Smooth muscle cell (in vitro differentiated cells): Measurements from ENCODE around the gene XRCC3. TPM values are rescaled to one million over a fixed set of nuclear protein-coding genes. Genes with fewer than 3 reads are reported as not detected.
A peak's percentile ranks its signal among the peaks of the same experiment; 100 is the strongest.

Source experiments
- DNase-seq: peaks from one replicate; lab custom pipeline; 2025; ENCODE audit not compliant: unreplicated experiment; lab: John Stamatoyannopoulos, UW
- H2AFZ ChIP-seq: fragments of 200-600 bp; sonication (generic); 2 replicates; pipeline ENCODE4 v1.6.0; 2016; ENCODE audit warnings: antibody characterized with exemption, low read depth, mild to moderate bottlenecking
- H3F3A ChIP-seq: fragments of 200-600 bp; sonication (generic); 2 replicates; pipeline ENCODE4 v1.6.0; 2017; ENCODE audit warnings: antibody characterized with exemption, low read depth
- H3K27ac ChIP-seq: fragments of 200-600 bp; sonication (generic); 2 replicates; pipeline ENCODE4 v1.5.1; 2016; ENCODE audit warnings: low read depth, mild to moderate bottlenecking
- H3K27me3 ChIP-seq: fragments of 200-600 bp; sonication (generic); 2 replicates; pipeline ENCODE4 v1.6.1; 2016; ENCODE audit warnings: low read depth, mild to moderate bottlenecking
- H3K36me3 ChIP-seq: fragments of 200-600 bp; sonication (generic); 2 replicates; pipeline ENCODE4 v1.5.1; 2016; ENCODE audit warnings: low read depth
- H3K4me1 ChIP-seq: fragments of 200-600 bp; sonication (generic); 2 replicates; pipeline ENCODE4 v1.5.1; 2016; ENCODE audit warnings: low read depth
- H3K4me2 ChIP-seq: fragments of 200-600 bp; sonication (generic); 2 replicates; pipeline ENCODE4 v1.6.0; 2016; ENCODE audit warnings: mild to moderate bottlenecking
- H3K4me3 ChIP-seq: fragments of 200-600 bp; sonication (generic); 2 replicates; pipeline ENCODE4 v1.5.1; 2016; ENCODE audit warnings: mild to moderate bottlenecking
- H3K79me2 ChIP-seq: fragments of 200-600 bp; sonication (generic); 2 replicates; pipeline ENCODE4 v1.6.0; 2016; ENCODE audit warnings: low read depth, mild to moderate bottlenecking
- H3K9ac ChIP-seq: fragments of 200-600 bp; sonication (generic); 2 replicates; pipeline ENCODE4 v1.6.0; 2016; ENCODE audit warnings: low read depth
- H3K9me3 ChIP-seq: fragments of 200-600 bp; sonication (generic); replicated peaks from 2 replicates; pipeline ENCODE4 v1.5.1; 2016; ENCODE audit warnings: low read depth
- H4K20me1 ChIP-seq: fragments of 200-600 bp; sonication (generic); 2 replicates; pipeline ENCODE4 v1.6.0; 2016; ENCODE audit warnings: low read depth
- WGBS: methylation state at CpG from one replicate; pipeline ENCODE4 v1.1.7; 2016; ENCODE audit warnings: low lambda C conversion rate; 5-methylcytosine and 5-hydroxymethylcytosine counted together
- polyA plus RNA-seq: library from polyadenylated mRNA; unstranded; fragments of >200 nt; fragmentation: Nextera tagmentation; extraction: Ambion mirVana; gene quantifications from 2 replicates; pipeline ENCODE4 v1.2.1, GENCODE V29; 2016
- total RNA-seq: library from RNA; depleted of rRNA; stranded (reverse); fragments of >200 nt; gene quantifications from 2 replicates; pipeline ENCODE4 v1.2.3, GENCODE V29; 2014
- TF ChIP-seq, protein P1 (sequence below): fragments of 200-600 bp; sonication (generic); IDR thresholded peaks from 2 replicates; pipeline ENCODE4 v1.5.1; 2017; ENCODE audit warnings: borderline replicate concordance, mild to moderate bottlenecking, antibody characterized with exemption; ENCODE audit not compliant: insufficient read depth, poor library complexity, severe bottlenecking

Gene XRCC3
- total and polyA plus RNA-seq, 2 experiments from 2014 or later: 8.3 to 10.5 TPM

DNA sequence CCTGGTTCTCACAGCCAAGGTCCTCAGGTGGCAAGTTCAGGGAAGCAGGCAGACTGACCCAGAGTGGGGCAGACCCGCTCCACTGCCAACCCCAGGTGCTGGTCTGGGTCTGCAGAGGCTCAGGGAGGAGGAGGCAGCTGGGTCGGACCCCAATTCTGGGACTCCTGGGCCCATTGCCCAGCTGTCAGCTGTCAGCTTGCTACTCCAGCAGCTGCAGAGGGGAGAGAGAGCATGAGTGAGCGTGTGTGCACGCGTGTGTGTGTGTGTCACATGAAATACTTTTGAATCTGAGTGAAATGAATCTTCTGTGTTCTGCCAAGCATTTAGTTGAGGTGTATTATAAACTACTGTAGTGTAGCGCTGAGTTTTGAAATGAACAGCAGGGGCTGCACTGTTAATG, 30.8 kb downstream of the XRCC3 start:
- Histone ChIP-seq H3K36me3 (peaks cover 23% of the 10 kb centered on the region), H3K27ac (no peak overlapping the region), H3F3A (peaks cover 3% of the 10 kb centered on the region), H3K4me2 (no peak overlapping the region), H3K9ac (no peak overlapping the region), H3K9me3 (no peaks in the 10 kb centered on the region), H3K4me3 (no peak overlapping the region), H2AFZ (no peak overlapping the region), H3K4me1 (no peaks in the 10 kb centered on the region), H3K79me2 (peaks cover 31% of the 10 kb centered on the region), H3K27me3 (no peaks in the 10 kb centered on the region), H4K20me1 (peaks cover 98% of the 10 kb centered on the region)
- TF ChIP-seq, protein P1, sequence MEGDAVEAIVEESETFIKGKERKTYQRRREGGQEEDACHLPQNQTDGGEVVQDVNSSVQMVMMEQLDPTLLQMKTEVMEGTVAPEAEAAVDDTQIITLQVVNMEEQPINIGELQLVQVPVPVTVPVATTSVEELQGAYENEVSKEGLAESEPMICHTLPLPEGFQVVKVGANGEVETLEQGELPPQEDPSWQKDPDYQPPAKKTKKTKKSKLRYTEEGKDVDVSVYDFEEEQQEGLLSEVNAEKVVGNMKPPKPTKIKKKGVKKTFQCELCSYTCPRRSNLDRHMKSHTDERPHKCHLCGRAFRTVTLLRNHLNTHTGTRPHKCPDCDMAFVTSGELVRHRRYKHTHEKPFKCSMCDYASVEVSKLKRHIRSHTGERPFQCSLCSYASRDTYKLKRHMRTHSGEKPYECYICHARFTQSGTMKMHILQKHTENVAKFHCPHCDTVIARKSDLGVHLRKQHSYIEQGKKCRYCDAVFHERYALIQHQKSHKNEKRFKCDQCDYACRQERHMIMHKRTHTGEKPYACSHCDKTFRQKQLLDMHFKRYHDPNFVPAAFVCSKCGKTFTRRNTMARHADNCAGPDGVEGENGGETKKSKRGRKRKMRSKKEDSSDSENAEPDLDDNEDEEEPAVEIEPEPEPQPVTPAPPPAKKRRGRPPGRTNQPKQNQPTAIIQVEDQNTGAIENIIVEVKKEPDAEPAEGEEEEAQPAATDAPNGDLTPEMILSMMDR: no peak
- no peak for DNase-seq
- WGBS: 98% methylated on average over 6 of the region's 6 CpGs

DNA sequence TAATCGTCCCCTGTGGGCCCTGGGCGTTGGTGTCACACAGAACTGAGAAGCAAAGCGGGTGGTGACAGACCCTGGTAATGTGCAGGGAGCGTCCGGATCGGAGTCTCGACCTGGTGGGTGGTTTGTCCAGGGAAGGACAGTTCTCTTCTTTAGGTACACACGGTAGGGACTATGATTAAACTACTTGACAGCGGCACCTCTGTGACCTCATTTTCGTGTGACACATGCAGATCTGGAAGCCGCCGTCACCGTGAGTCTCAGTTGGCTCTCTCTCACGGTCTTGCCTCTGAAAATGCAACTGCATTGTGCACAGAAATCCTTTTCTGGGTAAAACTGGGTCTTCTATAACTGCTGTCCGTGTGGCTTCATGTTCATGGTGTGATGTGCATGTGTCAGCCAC, 32.1 kb downstream of the XRCC3 start:
- no peaks in the 10 kb centered on the region for H3K27me3 ChIP-seq
- H3K27ac ChIP-seq: no peak overlapping the region
- peaks cover 98% of the 10 kb centered on the region for H4K20me1 ChIP-seq
- WGBS: 92% methylated on average over 15 of the region's 15 CpGs
- H3K4me3 ChIP-seq: no peak overlapping the region
- TF ChIP-seq, protein P1: no peak
- H2AFZ ChIP-seq: no peak overlapping the region
- peaks cover 25% of the 10 kb centered on the region for H3K36me3 ChIP-seq
- no peak overlapping the region for H3K9ac ChIP-seq
- peaks cover 31% of the 10 kb centered on the region for H3K79me2 ChIP-seq
- no peaks in the 10 kb centered on the region for H3K4me1 ChIP-seq
- DNase-seq: no peak
- peaks cover 3% of the 10 kb centered on the region for H3F3A ChIP-seq
- H3K4me2 ChIP-seq: no peak overlapping the region
- no peaks in the 10 kb centered on the region for H3K9me3 ChIP-seq

DNA sequence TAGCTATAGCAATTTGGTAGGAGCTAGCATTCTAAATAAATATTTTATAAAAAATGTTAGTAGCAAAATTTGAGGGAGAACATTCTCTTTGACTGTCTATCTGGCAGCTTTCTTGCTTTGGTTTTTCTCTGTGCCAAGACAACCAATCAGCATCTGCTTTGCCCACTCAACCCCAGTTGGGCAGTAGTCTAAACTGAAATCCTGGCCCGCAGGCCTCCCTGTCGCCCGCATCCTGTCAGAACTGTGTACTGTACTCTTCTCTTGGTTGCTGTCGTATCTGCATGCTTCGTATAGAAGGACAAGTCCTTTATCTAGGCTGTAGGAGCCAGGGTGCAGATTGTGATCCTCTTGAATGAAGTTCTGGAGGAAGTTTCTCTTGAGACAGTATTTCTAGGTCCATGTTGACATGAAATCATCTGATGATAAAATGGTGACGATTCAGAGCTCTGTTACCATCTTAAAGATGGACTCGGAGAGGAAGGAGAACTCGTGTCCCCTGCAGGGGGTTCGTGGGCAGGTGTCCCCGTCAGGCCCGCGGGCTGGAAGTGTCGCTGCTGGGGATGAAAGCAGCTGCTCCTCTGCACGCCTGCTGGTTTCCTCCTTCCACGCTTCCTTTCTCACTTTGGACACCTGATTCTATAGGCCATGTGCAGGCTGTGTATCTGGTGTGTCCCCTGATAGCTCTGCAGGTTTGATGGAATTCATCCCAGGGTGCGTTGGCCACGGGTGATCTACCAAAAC, 34.6 kb downstream of the XRCC3 start:
- Histone ChIP-seq H3K4me1 (no peaks in the 10 kb centered on the region), H3K79me2 (peaks cover 23% of the 10 kb centered on the region), H3F3A (peaks cover 3% of the 10 kb centered on the region), H3K4me3 (no peak overlapping the region), H2AFZ (no peak overlapping the region), H4K20me1 (peaks cover 81% of the 10 kb centered on the region), H3K9me3 (no peaks in the 10 kb centered on the region), H3K36me3 (peaks cover 39% of the 10 kb centered on the region), H3K27ac (no peak overlapping the region), H3K27me3 (no peaks in the 10 kb centered on the region), H3K9ac (no peak overlapping the region), H3K4me2 (no peak overlapping the region)
- TF ChIP-seq, protein P1: no peak
- 90% methylated on average over 17 of the region's 17 CpGs for WGBS
- DNase-seq: no peak

DNA sequence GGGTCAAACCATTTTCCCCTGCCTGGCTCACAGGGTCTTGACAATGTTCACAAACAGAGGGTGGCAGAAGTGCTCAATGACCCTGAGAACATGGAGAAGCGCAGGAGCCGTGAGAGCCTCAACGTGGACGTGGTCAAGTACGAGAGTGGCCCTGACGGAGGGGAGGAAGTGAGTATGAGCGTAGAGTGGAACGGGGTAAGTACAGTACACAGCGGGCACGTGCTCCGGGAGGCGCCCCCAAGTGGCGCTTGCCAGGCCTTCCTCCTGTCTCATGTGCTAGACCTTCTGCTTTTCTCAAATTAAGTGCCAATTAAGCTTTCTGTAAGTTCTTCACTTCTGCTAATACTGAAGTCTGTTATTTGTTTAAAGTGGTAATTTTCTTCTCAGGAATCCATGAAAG, 35.9 kb downstream of the XRCC3 start:
- H3K4me1 ChIP-seq: no peaks in the 10 kb centered on the region
- no peak overlapping the region for H3K4me3 ChIP-seq
- no peaks in the 10 kb centered on the region for H3K27me3 ChIP-seq
- H3K36me3 ChIP-seq: peaks cover 32% of the 10 kb centered on the region
- peaks cover 3% of the 10 kb centered on the region for H3F3A ChIP-seq
- no peak overlapping the region for H3K9ac ChIP-seq
- TF ChIP-seq, protein P1: peak; percentile 19
- H2AFZ ChIP-seq: no peak overlapping the region
- no peak overlapping the region for H3K4me2 ChIP-seq
- 84% methylated on average over 13 of the region's 13 CpGs for WGBS
- H3K27ac ChIP-seq: peak overlapping the region; percentile 3
- H3K9me3 ChIP-seq: no peaks in the 10 kb centered on the region
- peaks cover 77% of the 10 kb centered on the region for H4K20me1 ChIP-seq
- H3K79me2 ChIP-seq: peaks cover 15% of the 10 kb centered on the region
- DNase-seq: no peak
